Measurements from ENCODE around the gene LRRC52.

DNA sequence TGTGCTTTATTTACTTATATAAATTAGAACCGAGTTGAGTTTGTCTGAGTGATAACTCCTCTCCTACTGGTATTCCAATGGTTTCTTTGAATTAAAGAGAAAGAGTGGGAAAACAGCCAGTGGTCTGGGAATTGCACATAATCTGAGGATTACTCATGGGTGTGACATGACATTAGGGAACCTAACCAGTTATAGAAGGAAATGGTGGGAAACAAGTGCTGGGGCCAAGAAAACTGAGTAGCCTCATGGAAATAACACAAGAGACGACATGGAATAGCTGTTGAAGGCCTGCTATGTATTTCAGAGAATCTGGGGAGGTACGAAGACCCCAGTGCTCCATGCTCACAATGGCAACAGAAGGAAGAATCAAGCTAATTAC lies 41.8 kb upstream of the LRRC52 start:
- TF ChIP-seq ZNF274 (IDR thresholded peaks at IDR 0.05; ENCODE audit: borderline replicate concordance, low read depth, low read length), result no peak
- TF ChIP-seq, protein P1, sequence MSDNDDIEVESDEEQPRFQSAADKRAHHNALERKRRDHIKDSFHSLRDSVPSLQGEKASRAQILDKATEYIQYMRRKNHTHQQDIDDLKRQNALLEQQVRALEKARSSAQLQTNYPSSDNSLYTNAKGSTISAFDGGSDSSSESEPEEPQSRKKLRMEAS (CRISPR knock-in tag; IDR thresholded peaks at IDR 0.05), result no peak
- TF ChIP-seq RB1 (IDR thresholded peaks at IDR 0.05; ENCODE audit: low read depth), result no peak
- TF ChIP-seq PYGO2 (tag; IDR thresholded peaks at IDR 0.05), result no peak
- TF ChIP-seq, protein P2, sequence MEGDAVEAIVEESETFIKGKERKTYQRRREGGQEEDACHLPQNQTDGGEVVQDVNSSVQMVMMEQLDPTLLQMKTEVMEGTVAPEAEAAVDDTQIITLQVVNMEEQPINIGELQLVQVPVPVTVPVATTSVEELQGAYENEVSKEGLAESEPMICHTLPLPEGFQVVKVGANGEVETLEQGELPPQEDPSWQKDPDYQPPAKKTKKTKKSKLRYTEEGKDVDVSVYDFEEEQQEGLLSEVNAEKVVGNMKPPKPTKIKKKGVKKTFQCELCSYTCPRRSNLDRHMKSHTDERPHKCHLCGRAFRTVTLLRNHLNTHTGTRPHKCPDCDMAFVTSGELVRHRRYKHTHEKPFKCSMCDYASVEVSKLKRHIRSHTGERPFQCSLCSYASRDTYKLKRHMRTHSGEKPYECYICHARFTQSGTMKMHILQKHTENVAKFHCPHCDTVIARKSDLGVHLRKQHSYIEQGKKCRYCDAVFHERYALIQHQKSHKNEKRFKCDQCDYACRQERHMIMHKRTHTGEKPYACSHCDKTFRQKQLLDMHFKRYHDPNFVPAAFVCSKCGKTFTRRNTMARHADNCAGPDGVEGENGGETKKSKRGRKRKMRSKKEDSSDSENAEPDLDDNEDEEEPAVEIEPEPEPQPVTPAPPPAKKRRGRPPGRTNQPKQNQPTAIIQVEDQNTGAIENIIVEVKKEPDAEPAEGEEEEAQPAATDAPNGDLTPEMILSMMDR (IDR thresholded peaks at IDR 0.05 in 2 of 3, conservative IDR thresholded peaks at IDR 0.05 in 1 of 3; ENCODE audit: insufficient read depth in 2 of 3, low read depth in 1 of 3, low read length in 3 of 3), result no peak
- no peak for TF ChIP-seq GATA2 (CRISPR knock-in tag; IDR thresholded peaks at IDR 0.05)
- TF ChIP-seq, protein P3, sequence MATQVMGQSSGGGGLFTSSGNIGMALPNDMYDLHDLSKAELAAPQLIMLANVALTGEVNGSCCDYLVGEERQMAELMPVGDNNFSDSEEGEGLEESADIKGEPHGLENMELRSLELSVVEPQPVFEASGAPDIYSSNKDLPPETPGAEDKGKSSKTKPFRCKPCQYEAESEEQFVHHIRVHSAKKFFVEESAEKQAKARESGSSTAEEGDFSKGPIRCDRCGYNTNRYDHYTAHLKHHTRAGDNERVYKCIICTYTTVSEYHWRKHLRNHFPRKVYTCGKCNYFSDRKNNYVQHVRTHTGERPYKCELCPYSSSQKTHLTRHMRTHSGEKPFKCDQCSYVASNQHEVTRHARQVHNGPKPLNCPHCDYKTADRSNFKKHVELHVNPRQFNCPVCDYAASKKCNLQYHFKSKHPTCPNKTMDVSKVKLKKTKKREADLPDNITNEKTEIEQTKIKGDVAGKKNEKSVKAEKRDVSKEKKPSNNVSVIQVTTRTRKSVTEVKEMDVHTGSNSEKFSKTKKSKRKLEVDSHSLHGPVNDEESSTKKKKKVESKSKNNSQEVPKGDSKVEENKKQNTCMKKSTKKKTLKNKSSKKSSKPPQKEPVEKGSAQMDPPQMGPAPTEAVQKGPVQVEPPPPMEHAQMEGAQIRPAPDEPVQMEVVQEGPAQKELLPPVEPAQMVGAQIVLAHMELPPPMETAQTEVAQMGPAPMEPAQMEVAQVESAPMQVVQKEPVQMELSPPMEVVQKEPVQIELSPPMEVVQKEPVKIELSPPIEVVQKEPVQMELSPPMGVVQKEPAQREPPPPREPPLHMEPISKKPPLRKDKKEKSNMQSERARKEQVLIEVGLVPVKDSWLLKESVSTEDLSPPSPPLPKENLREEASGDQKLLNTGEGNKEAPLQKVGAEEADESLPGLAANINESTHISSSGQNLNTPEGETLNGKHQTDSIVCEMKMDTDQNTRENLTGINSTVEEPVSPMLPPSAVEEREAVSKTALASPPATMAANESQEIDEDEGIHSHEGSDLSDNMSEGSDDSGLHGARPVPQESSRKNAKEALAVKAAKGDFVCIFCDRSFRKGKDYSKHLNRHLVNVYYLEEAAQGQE (IDR thresholded peaks at IDR 0.05; ENCODE audit: borderline replicate concordance), result no peak
- TF ChIP-seq, protein P3 (CRISPR knock-in tag; IDR thresholded peaks at IDR 0.05; ENCODE audit: low read depth), result no peak
- TF ChIP-seq SNIP1 (IDR thresholded peaks at IDR 0.05; ENCODE audit: low read depth), result no peak
- TF ChIP-seq GTF2F1 (IDR thresholded peaks at IDR 0.05; ENCODE audit: low read depth, low read length), result no peak
- no peak for TF ChIP-seq ZNF217 (CRISPR knock-in tag; IDR thresholded peaks at IDR 0.05)
- no peak for TF ChIP-seq POLR2A (conservative IDR thresholded peaks at IDR 0.05)
- no peak for TF ChIP-seq SMC3 (conservative IDR thresholded peaks at IDR 0.05; ENCODE audit: insufficient read depth, low read depth, low read length)
- TF ChIP-seq XRCC3 (IDR thresholded peaks at IDR 0.05), result no peak
